ENCODE results near the gene SPPL2B. TPM values are rescaled to one million over a fixed set of nuclear protein-coding genes. Genes with fewer than 3 reads are reported as not detected.

SPPL2B gene
- total RNA-seq, 1 donor, result 32.6 TPM

GRCh38 chr19:2357279-2358206 is 29.1 kb downstream of the SPPL2B start:
- no peaks in the 10 kb centered on the region for H3K9me3 ChIP-seq (ENCODE audit: low read depth, low read length)
- no peak overlapping the region for H3K4me2 ChIP-seq (ENCODE audit: insufficient read depth, low read length)
- no peak for TF ChIP-seq CTCF (IDR thresholded peaks at IDR 0.05; ENCODE audit: extremely low read depth, low read depth, low read length)
- H3K27me3 ChIP-seq (ENCODE audit: insufficient read depth, low read length), result peaks cover 30% of the 10 kb centered on the region
- H3K27ac ChIP-seq (ENCODE audit: low read depth, low read length), result no peak overlapping the region
- no peaks in the 10 kb centered on the region for H3K36me3 ChIP-seq (ENCODE audit: insufficient read depth, low read length)
- H2AFZ ChIP-seq (ENCODE audit: low read length), result no peak overlapping the region
- DNase-seq (ENCODE audit: insufficient read length, low spot score, missing footprints), result peak; percentile 74
- no peaks in the 10 kb centered on the region for H4K20me1 ChIP-seq (ENCODE audit: insufficient read depth, low read length)
- no peak overlapping the region for H3K4me3 ChIP-seq (ENCODE audit: insufficient read depth, low read length)
- no peaks in the 10 kb centered on the region for H3K79me2 ChIP-seq (ENCODE audit: insufficient read depth, low read length)
- no peaks in the 10 kb centered on the region for H3K4me1 ChIP-seq (ENCODE audit: insufficient read depth, low read length)

DNA sequence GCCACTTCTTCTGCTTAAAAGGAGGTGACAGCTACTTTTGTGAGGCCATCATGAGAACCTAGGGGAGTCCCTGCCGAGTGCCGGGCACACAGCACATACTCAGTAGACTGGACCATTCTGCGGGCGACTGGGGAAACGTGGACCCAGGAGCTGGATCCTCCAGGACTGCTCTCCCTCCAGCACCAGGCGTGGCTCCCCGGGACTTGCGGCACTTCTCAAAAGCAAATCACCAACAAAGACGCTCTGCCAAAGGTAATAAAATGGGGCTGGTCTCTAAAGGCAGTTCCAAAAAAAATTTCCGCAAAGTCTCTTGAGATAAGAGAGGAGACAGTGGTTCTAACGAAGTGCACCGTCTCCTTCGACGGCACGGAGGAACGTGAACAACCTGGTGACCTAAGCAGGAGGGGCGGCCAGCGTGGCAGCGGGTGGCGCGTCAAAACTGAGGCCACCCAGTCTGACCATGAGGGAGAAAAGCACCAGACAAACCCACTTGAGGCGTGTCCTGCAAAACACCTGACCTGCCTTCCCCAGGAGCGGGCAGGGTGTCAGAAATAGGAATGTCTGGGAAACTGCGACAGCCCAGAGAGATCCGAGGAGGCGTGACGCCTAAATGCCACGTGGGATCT is 30.2 kb downstream of the SPPL2B start:
- H3K79me2 ChIP-seq (ENCODE audit: insufficient read depth, low read length), result no peaks in the 10 kb centered on the region
- no peak overlapping the region for H3K27ac ChIP-seq (ENCODE audit: low read depth, low read length)
- no peak for TF ChIP-seq CTCF (IDR thresholded peaks at IDR 0.05; ENCODE audit: extremely low read depth, low read depth, low read length)
- no peaks in the 10 kb centered on the region for H3K4me1 ChIP-seq (ENCODE audit: insufficient read depth, low read length)
- H2AFZ ChIP-seq (ENCODE audit: low read length), result no peak overlapping the region
- no peak for DNase-seq (ENCODE audit: insufficient read length, low spot score, missing footprints)
- no peak overlapping the region for H3K4me2 ChIP-seq (ENCODE audit: insufficient read depth, low read length)
- H3K9me3 ChIP-seq (ENCODE audit: low read depth, low read length), result no peaks in the 10 kb centered on the region
- H4K20me1 ChIP-seq (ENCODE audit: insufficient read depth, low read length), result no peaks in the 10 kb centered on the region
- no peak overlapping the region for H3K4me3 ChIP-seq (ENCODE audit: insufficient read depth, low read length)
- H3K27me3 ChIP-seq (ENCODE audit: insufficient read depth, low read length), result peaks cover 38% of the 10 kb centered on the region
- no peaks in the 10 kb centered on the region for H3K36me3 ChIP-seq (ENCODE audit: insufficient read depth, low read length)

GRCh38 chr19:2359992-2360685 is 31.7 kb downstream of the SPPL2B start, which contains the start of gene TMPRSS9:
Gene TMPRSS9, plus strand, starts transcription at chr19:2360265. Its CDS starts 29,521 bp downstream, at chr19:2389786.
- no peaks in the 10 kb centered on the region for H4K20me1 ChIP-seq (ENCODE audit: insufficient read depth, low read length)
- H3K4me2 ChIP-seq (ENCODE audit: insufficient read depth, low read length), result no peak within 1 kb of the TSS
- no peak for DNase-seq (ENCODE audit: insufficient read length, low spot score, missing footprints)
- TF ChIP-seq CTCF (IDR thresholded peaks at IDR 0.05; ENCODE audit: extremely low read depth, low read depth, low read length), result no peak
- no peaks in the 10 kb centered on the region for H3K79me2 ChIP-seq (ENCODE audit: insufficient read depth, low read length)
- no peaks in the 10 kb centered on the region for H3K4me1 ChIP-seq (ENCODE audit: insufficient read depth, low read length)
- H3K27me3 ChIP-seq (ENCODE audit: insufficient read depth, low read length), result peaks cover 43% of the 10 kb centered on the region
- no peak within 1 kb of the TSS for H3K4me3 ChIP-seq (ENCODE audit: insufficient read depth, low read length)
- no peaks in the 10 kb centered on the region for H3K36me3 ChIP-seq (ENCODE audit: insufficient read depth, low read length)
- H3K27ac ChIP-seq (ENCODE audit: low read depth, low read length), result no peak within 1 kb of the TSS
- H2AFZ ChIP-seq (ENCODE audit: low read length), result no peak within 1 kb of the TSS
- H3K9me3 ChIP-seq (ENCODE audit: low read depth, low read length), result no peaks in the 10 kb centered on the region

Data from osteoblast (primary cell).